ENCODE measurements around the gene AIF1L.

DNA sequence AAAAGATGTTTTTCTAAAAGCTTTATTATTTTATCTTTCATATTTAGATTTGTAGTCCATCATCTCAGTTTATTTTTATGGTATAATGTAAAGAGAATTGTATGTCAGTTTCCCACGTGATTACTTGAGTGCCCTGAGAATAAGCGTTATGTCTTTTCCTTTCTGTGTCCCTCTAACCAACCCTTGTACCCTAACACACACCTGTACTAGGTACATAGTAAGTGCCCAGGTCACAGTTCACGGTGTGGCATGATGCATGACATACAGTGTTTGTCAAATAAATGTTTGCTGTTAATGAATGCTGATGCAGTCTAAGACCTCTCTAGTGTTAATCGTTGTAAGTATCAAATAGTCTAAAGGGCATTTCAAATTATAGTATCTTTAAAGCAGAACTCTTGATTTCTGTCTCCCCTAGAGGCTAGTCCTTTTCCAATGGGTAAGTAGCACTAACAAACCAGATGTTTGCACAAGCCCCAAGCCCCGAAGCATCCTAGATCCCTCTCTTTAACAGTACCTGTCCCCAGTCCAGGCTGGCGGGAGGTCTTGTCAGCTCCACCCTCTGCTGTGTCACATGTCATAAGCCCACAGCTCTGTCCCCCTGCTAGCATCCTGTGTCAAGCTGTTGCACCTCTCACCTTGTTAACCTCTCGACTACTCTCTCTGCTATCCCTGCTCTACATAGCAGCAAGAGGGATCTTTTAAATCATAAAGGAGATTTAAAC lies 52.8 kb downstream of the AIF1L start:
- TF ChIP-seq CTCF (IDR thresholded peaks at IDR 0.05; ENCODE audit: insufficient read depth, low read depth, low read length) (no peak), EZH2 (IDR thresholded peaks at IDR 0.05; ENCODE audit: insufficient read depth, low read length) (no peak)

Data from astrocyte (in vitro differentiated cells and primary cell).